Measurements from ENCODE around the gene OAF. TPM values are rescaled to one million over a fixed set of nuclear protein-coding genes. Genes with fewer than 3 reads are reported as not detected.
A peak's percentile ranks its signal among the peaks of the same experiment; 100 is the strongest.

Gene OAF
- total and polyA plus RNA-seq, 2 experiments from 2014 or later, result 1.1 to 3.0 TPM

DNA sequence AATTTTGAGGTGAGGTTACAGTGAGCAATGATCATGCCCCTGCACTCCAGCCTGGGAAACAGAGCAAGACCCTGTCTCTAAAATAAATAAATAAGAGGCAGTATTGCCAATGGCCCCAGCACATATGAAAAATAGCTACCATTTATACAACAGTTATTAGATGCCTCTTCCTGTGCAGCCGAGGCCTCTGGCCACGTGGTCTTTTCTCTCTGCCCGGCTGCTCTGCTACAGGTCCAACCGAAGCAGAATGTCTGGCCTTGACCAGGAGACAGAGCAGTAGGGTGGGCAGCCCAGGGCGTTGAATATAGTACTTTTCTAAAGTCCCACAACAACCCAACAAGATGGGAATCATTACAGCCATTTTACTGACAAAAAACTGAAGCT, 12.4 kb upstream of the OAF start:
- no peaks in the 10 kb centered on the region for H3K9me2 ChIP-seq (ENCODE audit: insufficient read depth)
- DNase-seq (ENCODE audit: low spot score) (no peak), ATAC-seq (no peak)
- Mint-ChIP-seq H3K27ac (no peak overlapping the region), H3K36me3 (ENCODE audit: low read depth) (no peaks in the 10 kb centered on the region), H3K27me3 (ENCODE audit: insufficient read depth, low read depth, poor library complexity) (peaks cover 66% of the 10 kb centered on the region), H3K9me3 (no peaks in the 10 kb centered on the region), H3K4me1 (peaks cover 48% of the 10 kb centered on the region), H3K4me3 (peak overlapping the region; percentile 17; the same call in 1 of the 3 replicates)
- peaks cover 66% of the 10 kb centered on the region for H3K27me3 ChIP-seq (ENCODE audit: insufficient read depth)
- H3K4me2 ChIP-seq, result peak overlapping the region; percentile 67
- H3K36me3 ChIP-seq (ENCODE audit: insufficient read depth), result no peaks in the 10 kb centered on the region
- no peaks in the 10 kb centered on the region for H3F3A ChIP-seq (replicated peaks; ENCODE audit: low read depth)
- no peaks in the 10 kb centered on the region for H3K79me2 ChIP-seq (replicated peaks; ENCODE audit: insufficient read depth)
- TF ChIP-seq EZH2 (IDR thresholded peaks at IDR 0.05; ENCODE audit: low read depth, unreplicated experiment) (peak; percentile 28), JUNB (IDR thresholded peaks at IDR 0.05; ENCODE audit: unreplicated experiment) (no peak)
- H3K4me3 ChIP-seq, result peak overlapping the region; percentile 30; the same call in 1 of the 2 replicates
- no peaks in the 10 kb centered on the region for H4K20me1 ChIP-seq (replicated peaks; ENCODE audit: insufficient read depth)
- H3K4me1 ChIP-seq (ENCODE audit: insufficient read depth), result peaks cover 32% of the 10 kb centered on the region
- no peak overlapping the region for H3K27ac ChIP-seq (ENCODE audit: low read depth)
- H2AFZ ChIP-seq, result no peak overlapping the region; the same call in 1 of the 2 replicates

DNA sequence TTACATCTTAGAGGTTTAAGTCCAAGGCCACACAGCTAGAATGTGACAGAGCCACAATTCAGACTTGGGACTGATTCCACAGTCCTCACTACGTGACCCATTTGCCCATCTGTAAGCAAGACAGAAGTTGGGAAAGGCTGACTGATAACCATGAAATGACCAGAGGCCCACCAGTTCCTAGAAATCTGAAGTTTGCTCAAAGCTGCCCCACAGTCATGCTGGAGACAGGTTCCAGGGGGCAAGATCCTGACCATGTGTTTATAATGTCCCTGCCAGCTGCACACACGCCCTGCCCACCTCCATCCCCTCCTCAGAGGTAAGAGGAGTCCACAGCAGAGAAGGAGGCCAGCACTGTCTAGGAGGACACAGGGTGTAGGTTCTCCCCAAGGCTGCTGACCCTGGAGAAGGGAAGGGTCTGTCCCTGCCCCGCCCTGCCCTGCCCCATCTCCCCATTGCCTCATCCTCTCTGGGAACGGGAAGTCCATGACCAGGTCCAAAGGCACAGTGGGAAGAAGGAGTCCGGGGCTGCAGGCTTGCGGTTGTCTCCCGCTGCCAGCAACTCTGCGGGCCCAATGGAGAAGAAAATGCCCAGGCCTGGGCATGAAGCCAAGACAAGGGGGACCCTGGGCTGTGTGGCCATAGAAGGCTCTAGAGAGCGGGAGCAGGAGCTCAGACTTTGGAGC, 11.9 kb upstream of the OAF start:
- H3K36me3 ChIP-seq (ENCODE audit: insufficient read depth), result no peaks in the 10 kb centered on the region
- no peak overlapping the region for H3K4me3 ChIP-seq
- peaks cover 66% of the 10 kb centered on the region for H3K27me3 ChIP-seq (ENCODE audit: insufficient read depth)
- no peaks in the 10 kb centered on the region for H3F3A ChIP-seq (replicated peaks; ENCODE audit: low read depth)
- no peak overlapping the region for H3K4me3 Mint-ChIP-seq
- peaks cover 48% of the 10 kb centered on the region for H3K4me1 Mint-ChIP-seq
- H3K4me2 ChIP-seq, result peak overlapping the region; percentile 67
- H3K9me3 Mint-ChIP-seq, result no peaks in the 10 kb centered on the region
- DNase-seq (ENCODE audit: low spot score) (no peak), ATAC-seq (no peak)
- no peaks in the 10 kb centered on the region for H4K20me1 ChIP-seq (replicated peaks; ENCODE audit: insufficient read depth)
- H3K27ac ChIP-seq (ENCODE audit: low read depth), result no peak overlapping the region
- H3K9me2 ChIP-seq (ENCODE audit: insufficient read depth), result no peaks in the 10 kb centered on the region
- peaks cover 63% of the 10 kb centered on the region for H3K27me3 Mint-ChIP-seq (ENCODE audit: insufficient read depth, low read depth, poor library complexity)
- H3K27ac Mint-ChIP-seq, result no peak overlapping the region
- no peaks in the 10 kb centered on the region for H3K79me2 ChIP-seq (replicated peaks; ENCODE audit: insufficient read depth)
- peaks cover 32% of the 10 kb centered on the region for H3K4me1 ChIP-seq (ENCODE audit: insufficient read depth)
- no peak overlapping the region; the same call in 1 of the 2 replicates for H2AFZ ChIP-seq
- H3K36me3 Mint-ChIP-seq (ENCODE audit: low read depth), result no peaks in the 10 kb centered on the region
- no peak for TF ChIP-seq ZNF331 (CRISPR knock-in tag; IDR thresholded peaks at IDR 0.05; ENCODE audit: low read depth)
- TF ChIP-seq, protein P1, sequence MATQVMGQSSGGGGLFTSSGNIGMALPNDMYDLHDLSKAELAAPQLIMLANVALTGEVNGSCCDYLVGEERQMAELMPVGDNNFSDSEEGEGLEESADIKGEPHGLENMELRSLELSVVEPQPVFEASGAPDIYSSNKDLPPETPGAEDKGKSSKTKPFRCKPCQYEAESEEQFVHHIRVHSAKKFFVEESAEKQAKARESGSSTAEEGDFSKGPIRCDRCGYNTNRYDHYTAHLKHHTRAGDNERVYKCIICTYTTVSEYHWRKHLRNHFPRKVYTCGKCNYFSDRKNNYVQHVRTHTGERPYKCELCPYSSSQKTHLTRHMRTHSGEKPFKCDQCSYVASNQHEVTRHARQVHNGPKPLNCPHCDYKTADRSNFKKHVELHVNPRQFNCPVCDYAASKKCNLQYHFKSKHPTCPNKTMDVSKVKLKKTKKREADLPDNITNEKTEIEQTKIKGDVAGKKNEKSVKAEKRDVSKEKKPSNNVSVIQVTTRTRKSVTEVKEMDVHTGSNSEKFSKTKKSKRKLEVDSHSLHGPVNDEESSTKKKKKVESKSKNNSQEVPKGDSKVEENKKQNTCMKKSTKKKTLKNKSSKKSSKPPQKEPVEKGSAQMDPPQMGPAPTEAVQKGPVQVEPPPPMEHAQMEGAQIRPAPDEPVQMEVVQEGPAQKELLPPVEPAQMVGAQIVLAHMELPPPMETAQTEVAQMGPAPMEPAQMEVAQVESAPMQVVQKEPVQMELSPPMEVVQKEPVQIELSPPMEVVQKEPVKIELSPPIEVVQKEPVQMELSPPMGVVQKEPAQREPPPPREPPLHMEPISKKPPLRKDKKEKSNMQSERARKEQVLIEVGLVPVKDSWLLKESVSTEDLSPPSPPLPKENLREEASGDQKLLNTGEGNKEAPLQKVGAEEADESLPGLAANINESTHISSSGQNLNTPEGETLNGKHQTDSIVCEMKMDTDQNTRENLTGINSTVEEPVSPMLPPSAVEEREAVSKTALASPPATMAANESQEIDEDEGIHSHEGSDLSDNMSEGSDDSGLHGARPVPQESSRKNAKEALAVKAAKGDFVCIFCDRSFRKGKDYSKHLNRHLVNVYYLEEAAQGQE (IDR thresholded peaks at IDR 0.05; ENCODE audit: unreplicated experiment), result no peak
- no peak for TF ChIP-seq ZNF114 (CRISPR knock-in tag; IDR thresholded peaks at IDR 0.05)
- no peak for TF ChIP-seq EZH2phosphoT487 (IDR thresholded peaks at IDR 0.05; ENCODE audit: unreplicated experiment)
- TF ChIP-seq EZH2 (IDR thresholded peaks at IDR 0.05; ENCODE audit: low read depth, unreplicated experiment), result no peak
- TF ChIP-seq NANOG (IDR thresholded peaks at IDR 0.05; ENCODE audit: borderline replicate concordance), result no peak
- TF ChIP-seq, protein P2, sequence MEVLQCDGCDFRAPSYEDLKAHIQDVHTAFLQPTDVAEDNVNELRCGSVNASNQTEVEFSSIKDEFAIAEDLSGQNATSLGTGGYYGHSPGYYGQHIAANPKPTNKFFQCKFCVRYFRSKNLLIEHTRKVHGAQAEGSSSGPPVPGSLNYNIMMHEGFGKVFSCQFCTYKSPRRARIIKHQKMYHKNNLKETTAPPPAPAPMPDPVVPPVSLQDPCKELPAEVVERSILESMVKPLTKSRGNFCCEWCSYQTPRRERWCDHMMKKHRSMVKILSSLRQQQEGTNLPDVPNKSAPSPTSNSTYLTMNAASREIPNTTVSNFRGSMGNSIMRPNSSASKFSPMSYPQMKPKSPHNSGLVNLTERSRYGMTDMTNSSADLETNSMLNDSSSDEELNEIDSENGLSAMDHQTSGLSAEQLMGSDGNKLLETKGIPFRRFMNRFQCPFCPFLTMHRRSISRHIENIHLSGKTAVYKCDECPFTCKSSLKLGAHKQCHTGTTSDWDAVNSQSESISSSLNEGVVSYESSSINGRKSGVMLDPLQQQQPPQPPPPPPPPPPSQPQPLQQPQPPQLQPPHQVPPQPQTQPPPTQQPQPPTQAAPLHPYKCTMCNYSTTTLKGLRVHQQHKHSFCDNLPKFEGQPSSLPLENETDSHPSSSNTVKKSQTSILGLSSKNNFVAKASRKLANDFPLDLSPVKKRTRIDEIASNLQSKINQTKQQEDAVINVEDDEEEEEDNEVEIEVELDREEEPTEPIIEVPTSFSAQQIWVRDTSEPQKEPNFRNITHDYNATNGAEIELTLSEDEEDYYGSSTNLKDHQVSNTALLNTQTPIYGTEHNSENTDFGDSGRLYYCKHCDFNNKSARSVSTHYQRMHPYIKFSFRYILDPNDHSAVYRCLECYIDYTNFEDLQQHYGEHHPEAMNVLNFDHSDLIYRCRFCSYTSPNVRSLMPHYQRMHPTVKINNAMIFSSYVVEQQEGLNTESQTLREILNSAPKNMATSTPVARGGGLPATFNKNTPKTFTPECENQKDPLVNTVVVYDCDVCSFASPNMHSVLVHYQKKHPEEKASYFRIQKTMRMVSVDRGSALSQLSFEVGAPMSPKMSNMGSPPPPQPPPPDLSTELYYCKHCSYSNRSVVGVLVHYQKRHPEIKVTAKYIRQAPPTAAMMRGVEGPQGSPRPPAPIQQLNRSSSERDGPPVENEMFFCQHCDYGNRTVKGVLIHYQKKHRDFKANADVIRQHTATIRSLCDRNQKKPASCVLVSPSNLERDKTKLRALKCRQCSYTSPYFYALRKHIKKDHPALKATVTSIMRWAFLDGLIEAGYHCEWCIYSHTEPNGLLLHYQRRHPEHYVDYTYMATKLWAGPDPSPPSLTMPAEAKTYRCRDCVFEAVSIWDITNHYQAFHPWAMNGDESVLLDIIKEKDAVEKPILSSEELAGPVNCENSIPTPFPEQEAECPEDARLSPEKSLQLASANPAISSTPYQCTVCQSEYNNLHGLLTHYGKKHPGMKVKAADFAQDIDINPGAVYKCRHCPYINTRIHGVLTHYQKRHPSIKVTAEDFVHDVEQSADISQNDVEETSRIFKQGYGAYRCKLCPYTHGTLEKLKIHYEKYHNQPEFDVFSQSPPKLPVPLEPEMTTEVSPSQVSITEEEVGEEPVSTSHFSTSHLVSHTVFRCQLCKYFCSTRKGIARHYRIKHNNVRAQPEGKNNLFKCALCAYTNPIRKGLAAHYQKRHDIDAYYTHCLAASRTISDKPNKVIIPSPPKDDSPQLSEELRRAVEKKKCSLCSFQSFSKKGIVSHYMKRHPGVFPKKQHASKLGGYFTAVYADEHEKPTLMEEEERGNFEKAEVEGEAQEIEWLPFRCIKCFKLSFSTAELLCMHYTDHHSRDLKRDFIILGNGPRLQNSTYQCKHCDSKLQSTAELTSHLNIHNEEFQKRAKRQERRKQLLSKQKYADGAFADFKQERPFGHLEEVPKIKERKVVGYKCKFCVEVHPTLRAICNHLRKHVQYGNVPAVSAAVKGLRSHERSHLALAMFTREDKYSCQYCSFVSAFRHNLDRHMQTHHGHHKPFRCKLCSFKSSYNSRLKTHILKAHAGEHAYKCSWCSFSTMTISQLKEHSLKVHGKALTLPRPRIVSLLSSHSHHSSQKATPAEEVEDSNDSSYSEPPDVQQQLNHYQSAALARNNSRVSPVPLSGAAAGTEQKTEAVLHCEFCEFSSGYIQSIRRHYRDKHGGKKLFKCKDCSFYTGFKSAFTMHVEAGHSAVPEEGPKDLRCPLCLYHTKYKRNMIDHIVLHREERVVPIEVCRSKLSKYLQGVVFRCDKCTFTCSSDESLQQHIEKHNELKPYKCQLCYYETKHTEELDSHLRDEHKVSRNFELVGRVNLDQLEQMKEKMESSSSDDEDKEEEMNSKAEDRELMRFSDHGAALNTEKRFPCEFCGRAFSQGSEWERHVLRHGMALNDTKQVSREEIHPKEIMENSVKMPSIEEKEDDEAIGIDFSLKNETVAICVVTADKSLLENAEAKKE (CRISPR knock-in tag; IDR thresholded peaks at IDR 0.05), result no peak
- TF ChIP-seq, protein P3, sequence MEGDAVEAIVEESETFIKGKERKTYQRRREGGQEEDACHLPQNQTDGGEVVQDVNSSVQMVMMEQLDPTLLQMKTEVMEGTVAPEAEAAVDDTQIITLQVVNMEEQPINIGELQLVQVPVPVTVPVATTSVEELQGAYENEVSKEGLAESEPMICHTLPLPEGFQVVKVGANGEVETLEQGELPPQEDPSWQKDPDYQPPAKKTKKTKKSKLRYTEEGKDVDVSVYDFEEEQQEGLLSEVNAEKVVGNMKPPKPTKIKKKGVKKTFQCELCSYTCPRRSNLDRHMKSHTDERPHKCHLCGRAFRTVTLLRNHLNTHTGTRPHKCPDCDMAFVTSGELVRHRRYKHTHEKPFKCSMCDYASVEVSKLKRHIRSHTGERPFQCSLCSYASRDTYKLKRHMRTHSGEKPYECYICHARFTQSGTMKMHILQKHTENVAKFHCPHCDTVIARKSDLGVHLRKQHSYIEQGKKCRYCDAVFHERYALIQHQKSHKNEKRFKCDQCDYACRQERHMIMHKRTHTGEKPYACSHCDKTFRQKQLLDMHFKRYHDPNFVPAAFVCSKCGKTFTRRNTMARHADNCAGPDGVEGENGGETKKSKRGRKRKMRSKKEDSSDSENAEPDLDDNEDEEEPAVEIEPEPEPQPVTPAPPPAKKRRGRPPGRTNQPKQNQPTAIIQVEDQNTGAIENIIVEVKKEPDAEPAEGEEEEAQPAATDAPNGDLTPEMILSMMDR (conservative IDR thresholded peaks at IDR 0.05; ENCODE audit: low read depth in 2 of 2), result no peak
- no peak for TF ChIP-seq JUNB (IDR thresholded peaks at IDR 0.05; ENCODE audit: unreplicated experiment)

Measured in GM23338 (cell line).